Measurements from ENCODE around the gene STAC3.

- TF ChIP-seq POLR2A (IDR thresholded peaks at IDR 0.05; ENCODE audit: low read depth) (no peak), CTCF (IDR thresholded peaks at IDR 0.05) (no peak), POLR2AphosphoS5 (IDR thresholded peaks at IDR 0.05) (no peak), EP300 (IDR thresholded peaks at IDR 0.05) (no peak)
These were observed 45.1 kb downstream of the STAC3 start for GRCh38 chr12:57205931-57206330.
